WI38 (cell line): ENCODE results near the gene EIF2D.

Source experiments
- H3K4me3 ChIP-seq: 2 replicates; pipeline ENCODE4 v1.5.1; 2011; ENCODE audit warnings: low read depth, mild to moderate bottlenecking, control low read depth, low read length
- CTCF ChIP-seq: IDR thresholded peaks from 2 replicates; pipeline ENCODE4 v1.5.1; 2012; ENCODE audit warnings: low read depth, mild to moderate bottlenecking, control low read depth, low read length

Gene EIF2D

GRCh38 chr1:206591696-206592095 is 20.6 kb downstream of the EIF2D start:
- no peak for TF ChIP-seq CTCF
- no peak overlapping the region for H3K4me3 ChIP-seq

- no peak for TF ChIP-seq CTCF
- H3K4me3 ChIP-seq: no peak overlapping the region
These were observed 21.0 kb downstream of the EIF2D start for GRCh38 chr1:206591226-206591625.

- H3K4me3 ChIP-seq: no peak overlapping the region
- TF ChIP-seq CTCF: no peak
These were observed 22.1 kb downstream of the EIF2D start for GRCh38 chr1:206590025-206590758.

GRCh38 chr1:206589206-206589605 is 23.1 kb downstream of the EIF2D start:
- no peak for TF ChIP-seq CTCF
- H3K4me3 ChIP-seq: no peak overlapping the region

- H3K4me3 ChIP-seq: no peak overlapping the region
- no peak for TF ChIP-seq CTCF
These were observed 23.8 kb downstream of the EIF2D start for GRCh38 chr1:206588492-206588891.

GRCh38 chr1:206587904-206588303 is 24.4 kb downstream of the EIF2D start:
- no peak for TF ChIP-seq CTCF
- H3K4me3 ChIP-seq: no peak overlapping the region

GRCh38 chr1:206586501-206587445 is 25.5 kb downstream of the EIF2D start:
- no peak overlapping the region for H3K4me3 ChIP-seq
- no peak for TF ChIP-seq CTCF
